T-helper 2 cell treated with Interferon-gamma antibody and Interleukin-4, amounts not matched to agents 100 ng/mL and 5 ng/mL, for 36 hours (primary cell): Measurements from ENCODE around the gene ARCN1. TPM values are rescaled to one million over a fixed set of nuclear protein-coding genes. Genes with fewer than 3 reads are reported as not detected.

Experiments used
- intact Hi-C: fragments of 100-400 bp; cut with micrococcal nuclease; formaldehyde crosslinking; loops from one replicate; pipeline ENCODE4 v1.15.1; 2023
- total RNA-seq: library from RNA; stranded (reverse); gene quantifications from 2 replicates; pipeline ENCODE4 v1.2.3, GENCODE V29; 2022

ARCN1 gene
- total RNA-seq, 1 donor from 2014 or later = 105 TPM

- intact Hi-C loops = no loop called here
Measured at GRCh38 chr11:118634431-118635236, 62.4 kb downstream of the ARCN1 start.

- intact Hi-C loops = no loop called here
Measured at GRCh38 chr11:118635237-118635591, 63.0 kb downstream of the ARCN1 start.

GRCh38 chr11:118635642-118636041, 63.4 kb downstream of the ARCN1 start:
- intact Hi-C loops = no loop called here

- intact Hi-C loops = no loop called here
Measured at GRCh38 chr11:118636569-118637290, 64.5 kb downstream of the ARCN1 start.

GRCh38 chr11:118638726-118639125, 66.5 kb downstream of the ARCN1 start:
- intact Hi-C loops = no loop called here

- intact Hi-C loops = no loop called here
Measured at GRCh38 chr11:118639899-118640298, 67.7 kb downstream of the ARCN1 start.

GRCh38 chr11:118640332-118641154, 68.3 kb downstream of the ARCN1 start:
- intact Hi-C loops = no loop called here

- intact Hi-C loops = no loop called here
Measured at GRCh38 chr11:118641397-118642019, 69.3 kb downstream of the ARCN1 start.

GRCh38 chr11:118643142-118643994, 71.2 kb downstream of the ARCN1 start:
- intact Hi-C loops = no loop called here

GRCh38 chr11:118643995-118644345, 71.8 kb downstream of the ARCN1 start:
- intact Hi-C loops = no loop called here

GRCh38 chr11:118644496-118644895, 72.3 kb downstream of the ARCN1 start:
- intact Hi-C loops = no loop called here

GRCh38 chr11:118645066-118645715, 73.0 kb downstream of the ARCN1 start:
- intact Hi-C loops = no loop called here

GRCh38 chr11:118646393-118646792, 74.2 kb downstream of the ARCN1 start:
- intact Hi-C loops = no loop called here

- intact Hi-C loops = no loop called here
Measured at GRCh38 chr11:118648291-118648690, 76.1 kb downstream of the ARCN1 start.

GRCh38 chr11:118649941-118650340, 77.7 kb downstream of the ARCN1 start:
- intact Hi-C loops = no loop called here

GRCh38 chr11:118650366-118650765, 78.2 kb downstream of the ARCN1 start:
- intact Hi-C loops = no loop called here

- intact Hi-C loops = no loop called here
Measured at GRCh38 chr11:118651820-118652219, 79.6 kb downstream of the ARCN1 start.
